Uterus (tissue), 4 donors: ENCODE results near the gene JAKMIP2. TPM values are rescaled to one million over a fixed set of nuclear protein-coding genes. Genes with fewer than 3 reads are reported as not detected.

Source experiments
- DNase-seq, 2 donors: peaks; one replicate each; pipeline ENCODE4 v3.0.0-alpha.2; 2019 to 2020
- H3K27ac ChIP-seq, 2 donors: fragments of 200-600 bp; sonication (generic); 1 replicate in 1 of 2; 2 replicates in 1 of 2; pipeline ENCODE4 v1.5.1; 2016 to 2018
- H3K27me3 ChIP-seq, 2 donors: fragments of 200-600 bp; sonication (generic); one replicate each; pipeline ENCODE4 v1.5.1; 2018 to 2019; ENCODE audit warnings: control low read depth in 1 of 2
- H3K36me3 ChIP-seq, 2 donors: fragments of 200-600 bp; sonication (generic); one replicate each; pipeline ENCODE4 v1.5.1; 2019; ENCODE audit warnings: control low read depth in 1 of 2
- H3K4me1 ChIP-seq, 2 donors: fragments of 200-600 bp; sonication (generic); one replicate each; pipeline ENCODE4 v1.5.1; 2018 to 2019; ENCODE audit warnings: control low read depth in 1 of 2
- H3K4me3 ChIP-seq, 2 donors: fragments of 200-600 bp; sonication (generic); 1 replicate in 1 of 2; 2 replicates in 1 of 2; pipeline ENCODE4 v1.5.1; 2018 to 2019; ENCODE audit warnings: mild to moderate bottlenecking in 1 of 2
- H3K9me3 ChIP-seq, 2 donors: fragments of 200-600 bp; sonication (generic); one replicate each; pipeline ENCODE4 v1.5.1; 2019; ENCODE audit warnings: control low read depth in 1 of 2
- POLR2A ChIP-seq, 2 donors: fragments of 450-650 bp; IDR thresholded peaks; one replicate each; pipeline ENCODE4 v1.6.1; 2016; ENCODE audit warnings: antibody characterized with exemption in 2 of 2, mild to moderate bottlenecking in 1 of 2, moderate library complexity in 1 of 2
- intact Hi-C: fragments of 100-400 bp; cut with DNase I; formaldehyde crosslinking; loops from one replicate; pipeline ENCODE4 v1.15.1; 2023; ENCODE audit warnings: low total_unique reads
- total RNA-seq, 4 donors: library from RNA; depleted of rRNA in 3 of 4; stranded (reverse); fragments of >200 nt in 3 of 4; gene quantifications; one replicate each; pipeline versions ENCODE4 v1.1.0 to v1.2.4, GENCODE V29; 2014 to 2023
- TF ChIP-seq, protein P1 (sequence below), 4 experiments: fragments of 200-600 bp in 2 of 4; fragments of 450-650 bp in 2 of 4; sonication (generic) in 2 of 4; IDR thresholded peaks; one replicate each; pipeline ENCODE4 v1.5.1; 2016 to 2019; ENCODE audit warnings: antibody characterized with exemption in 4 of 4, mild to moderate bottlenecking in 2 of 4, moderate library complexity in 1 of 4
- donor health status: DM: yes; HTN: yes; CAD: no.

Gene JAKMIP2
- total RNA-seq, 4 donors from 2014 or later: 0.29 to 9.3 (median 5.0) TPM

DNA sequence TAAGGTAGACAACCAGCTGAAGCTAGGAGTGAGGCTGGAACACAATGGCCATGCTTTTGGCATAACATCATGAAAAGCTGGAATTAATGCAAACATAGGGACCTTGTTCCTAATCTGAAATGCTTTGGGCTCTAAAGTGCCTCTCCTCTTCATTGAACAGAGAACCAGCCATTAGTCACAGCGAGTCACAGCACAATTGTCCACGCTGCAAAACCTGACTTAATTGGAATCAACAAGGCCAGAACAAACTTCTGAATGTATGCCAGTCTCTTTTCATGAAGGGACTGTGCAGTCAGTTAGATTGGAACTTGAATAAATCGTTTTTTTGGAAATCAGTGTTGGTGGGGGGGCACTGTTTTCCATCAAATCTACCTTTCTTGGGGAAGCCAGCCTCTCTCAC is 96.5 kb downstream of the JAKMIP2 start:
- no peaks in the 10 kb centered on the region for H3K27me3 ChIP-seq
- no peak overlapping the region for H3K27ac ChIP-seq
- no peak overlapping the region for H3K4me3 ChIP-seq
- H3K36me3 ChIP-seq: no peaks in the 10 kb centered on the region
- TF ChIP-seq POLR2A (IDR thresholded peaks at IDR 0.05): no peak
- TF ChIP-seq, protein P1, sequence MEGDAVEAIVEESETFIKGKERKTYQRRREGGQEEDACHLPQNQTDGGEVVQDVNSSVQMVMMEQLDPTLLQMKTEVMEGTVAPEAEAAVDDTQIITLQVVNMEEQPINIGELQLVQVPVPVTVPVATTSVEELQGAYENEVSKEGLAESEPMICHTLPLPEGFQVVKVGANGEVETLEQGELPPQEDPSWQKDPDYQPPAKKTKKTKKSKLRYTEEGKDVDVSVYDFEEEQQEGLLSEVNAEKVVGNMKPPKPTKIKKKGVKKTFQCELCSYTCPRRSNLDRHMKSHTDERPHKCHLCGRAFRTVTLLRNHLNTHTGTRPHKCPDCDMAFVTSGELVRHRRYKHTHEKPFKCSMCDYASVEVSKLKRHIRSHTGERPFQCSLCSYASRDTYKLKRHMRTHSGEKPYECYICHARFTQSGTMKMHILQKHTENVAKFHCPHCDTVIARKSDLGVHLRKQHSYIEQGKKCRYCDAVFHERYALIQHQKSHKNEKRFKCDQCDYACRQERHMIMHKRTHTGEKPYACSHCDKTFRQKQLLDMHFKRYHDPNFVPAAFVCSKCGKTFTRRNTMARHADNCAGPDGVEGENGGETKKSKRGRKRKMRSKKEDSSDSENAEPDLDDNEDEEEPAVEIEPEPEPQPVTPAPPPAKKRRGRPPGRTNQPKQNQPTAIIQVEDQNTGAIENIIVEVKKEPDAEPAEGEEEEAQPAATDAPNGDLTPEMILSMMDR (IDR thresholded peaks at IDR 0.05): no peak
- H3K9me3 ChIP-seq: no peaks in the 10 kb centered on the region
- intact Hi-C loops: no loop called here
- no peak for DNase-seq
- no peaks in the 10 kb centered on the region for H3K4me1 ChIP-seq

DNA sequence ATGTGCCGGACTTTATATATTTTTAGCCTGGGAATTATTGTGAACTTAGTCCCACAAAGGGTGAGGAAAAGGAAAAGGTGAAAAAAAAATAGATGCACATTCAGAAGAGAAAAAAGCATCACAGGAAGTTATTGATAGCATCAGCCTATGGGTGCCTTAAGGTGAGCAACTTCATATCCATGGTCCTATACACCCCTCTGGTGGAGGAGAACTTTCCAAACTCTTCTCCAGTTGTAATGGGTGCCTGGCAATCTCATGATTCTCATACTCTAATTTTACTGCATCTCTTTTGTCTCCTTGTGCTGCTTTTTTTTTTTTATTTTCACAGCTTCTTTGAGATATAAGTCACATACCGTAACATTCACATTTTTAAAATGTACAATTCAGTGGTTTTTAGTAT is 107.4 kb downstream of the JAKMIP2 start:
- H3K27ac ChIP-seq: no peak overlapping the region
- intact Hi-C loops: no loop called here
- H3K36me3 ChIP-seq: no peaks in the 10 kb centered on the region
- H3K4me3 ChIP-seq: no peak overlapping the region
- DNase-seq: no peak
- no peaks in the 10 kb centered on the region for H3K9me3 ChIP-seq
- TF ChIP-seq, protein P1 (IDR thresholded peaks at IDR 0.05): no peak
- no peak for TF ChIP-seq POLR2A (IDR thresholded peaks at IDR 0.05)
- H3K4me1 ChIP-seq: no peaks in the 10 kb centered on the region
- H3K27me3 ChIP-seq: no peaks in the 10 kb centered on the region

DNA sequence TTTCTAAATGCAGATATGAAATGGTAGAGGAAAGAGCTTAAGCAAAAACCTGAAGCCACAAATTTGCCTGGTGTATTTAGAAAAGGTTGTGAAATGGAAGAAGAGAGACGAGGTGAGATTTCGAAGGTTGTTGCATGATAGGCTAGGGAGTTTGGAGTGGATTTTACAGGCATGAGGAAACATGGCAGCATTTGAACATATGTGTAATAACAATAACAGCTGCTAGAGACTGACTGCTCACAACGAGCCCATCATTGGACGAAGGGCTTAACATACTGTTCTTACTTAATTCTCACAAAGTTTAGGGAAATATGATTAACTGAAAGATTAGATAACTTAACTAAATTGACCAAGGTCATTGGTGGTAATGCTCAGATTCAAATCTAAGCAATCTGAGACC is 108.1 kb downstream of the JAKMIP2 start:
- TF ChIP-seq POLR2A (IDR thresholded peaks at IDR 0.05): no peak
- TF ChIP-seq, protein P1 (IDR thresholded peaks at IDR 0.05): no peak
- Histone ChIP-seq H3K27ac (no peak overlapping the region), H3K4me1 (no peaks in the 10 kb centered on the region), H3K36me3 (no peaks in the 10 kb centered on the region), H3K27me3 (no peaks in the 10 kb centered on the region), H3K9me3 (no peaks in the 10 kb centered on the region), H3K4me3 (no peak overlapping the region)
- DNase-seq: no peak
- intact Hi-C loops: no loop called here

DNA sequence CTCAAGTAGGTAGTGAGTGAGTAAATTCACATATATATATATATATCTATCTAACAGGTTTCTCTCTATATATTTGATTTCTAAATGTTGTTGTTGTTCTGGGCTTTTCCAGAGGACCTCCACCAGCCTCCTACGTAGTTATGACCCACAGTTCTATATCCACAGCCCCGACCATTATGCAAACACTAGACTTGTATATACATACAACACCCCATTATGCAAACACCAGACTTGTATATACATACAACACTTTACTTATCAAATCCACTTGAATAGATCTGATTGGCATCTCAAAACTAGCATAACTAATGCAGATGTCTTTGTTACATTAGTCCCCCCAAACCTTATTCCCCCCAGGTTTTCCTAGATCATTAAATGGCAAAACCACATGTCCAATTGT is 108.7 kb downstream of the JAKMIP2 start:
- no peak for DNase-seq
- no peaks in the 10 kb centered on the region for H3K27me3 ChIP-seq
- H3K4me3 ChIP-seq: no peak overlapping the region
- H3K9me3 ChIP-seq: no peaks in the 10 kb centered on the region
- no peaks in the 10 kb centered on the region for H3K4me1 ChIP-seq
- no peak overlapping the region for H3K27ac ChIP-seq
- intact Hi-C loops: no loop called here
- no peaks in the 10 kb centered on the region for H3K36me3 ChIP-seq
- TF ChIP-seq, protein P1 (IDR thresholded peaks at IDR 0.05): no peak
- no peak for TF ChIP-seq POLR2A (IDR thresholded peaks at IDR 0.05)

DNA sequence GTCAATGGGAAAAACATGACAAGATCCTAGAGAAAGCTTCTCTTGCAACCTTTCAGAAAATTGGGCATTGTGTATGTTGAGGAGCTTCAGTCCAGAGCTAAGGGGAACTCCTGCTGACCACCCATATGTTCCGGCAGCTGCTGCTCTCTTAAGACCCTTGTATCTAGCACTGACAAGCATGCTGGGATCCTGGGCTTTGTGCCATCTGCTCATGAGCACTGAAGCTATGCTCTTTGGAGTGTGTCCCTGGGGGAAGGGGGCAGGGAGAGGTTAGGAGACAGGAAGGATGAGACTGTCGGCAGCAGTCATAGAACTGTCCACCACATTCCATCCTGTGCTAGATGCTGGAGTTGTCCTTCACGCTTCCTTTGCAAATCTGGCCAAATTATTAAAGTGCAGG is 109.3 kb downstream of the JAKMIP2 start:
- Histone ChIP-seq H3K27ac (no peak overlapping the region), H3K4me3 (no peak overlapping the region), H3K4me1 (no peaks in the 10 kb centered on the region), H3K9me3 (no peaks in the 10 kb centered on the region), H3K36me3 (no peaks in the 10 kb centered on the region), H3K27me3 (no peaks in the 10 kb centered on the region)
- DNase-seq: no peak
- intact Hi-C loops: no loop called here
- TF ChIP-seq, protein P1 (IDR thresholded peaks at IDR 0.05): no peak
- TF ChIP-seq POLR2A (IDR thresholded peaks at IDR 0.05): no peak
